ENCODE data around the gene TMEM208. TPM values are rescaled to one million over a fixed set of nuclear protein-coding genes. Genes with fewer than 3 reads are reported as not detected.

TMEM208 gene
- total RNA-seq, 2 experiments from 2014 or later, result 39.6 to 39.7 TPM

- Mint-ChIP-seq H3K9me3 (no peaks in the 10 kb centered on the region), H3K27ac (no peak overlapping the region), H3K4me3 (no peak overlapping the region), H3K36me3 (ENCODE audit: low read depth) (peaks cover 23% of the 10 kb centered on the region), H3K27me3 (no peaks in the 10 kb centered on the region), H3K4me1 (no peaks in the 10 kb centered on the region)
- CTCF ChIA-PET, result interaction anchor here (0.6 kb wide), 1 partner anchor 31 kb away, joined by 5 read pairs; no protein-coding TSS in a partner anchor
- POLR2A ChIA-PET, result interaction anchor here (1.1 to 1.4 kb wide), 2 partner anchors 9 to 20 kb away, joined by 3 to 5 read pairs; no protein-coding TSS in a partner anchor
- DNase-seq, result no peak
These were observed 22.9 kb upstream of the TMEM208 start for GRCh38 chr16:67204076-67204475.

- POLR2A ChIA-PET, result no interaction called here
- Mint-ChIP-seq H3K4me3 (no peak overlapping the region), H3K9me3 (no peaks in the 10 kb centered on the region), H3K27ac (no peak overlapping the region), H3K27me3 (no peaks in the 10 kb centered on the region), H3K36me3 (ENCODE audit: low read depth) (peaks cover 15% of the 10 kb centered on the region), H3K4me1 (no peaks in the 10 kb centered on the region)
- DNase-seq, result no peak
- CTCF ChIA-PET, result no interaction called here
These were observed 20.6 kb upstream of the TMEM208 start for GRCh38 chr16:67206129-67206837.

GRCh38 chr16:67206838-67207248 lies 20.1 kb upstream of the TMEM208 start:
- Mint-ChIP-seq H3K4me3 (no peak overlapping the region), H3K27me3 (no peaks in the 10 kb centered on the region), H3K36me3 (ENCODE audit: low read depth) (peaks cover 14% of the 10 kb centered on the region), H3K9me3 (no peaks in the 10 kb centered on the region), H3K4me1 (no peaks in the 10 kb centered on the region), H3K27ac (no peak overlapping the region)
- CTCF ChIA-PET, result no interaction called here
- POLR2A ChIA-PET, result interaction anchor here (1.2 to 3.0 kb wide), 2 partner anchors 10 to 20 kb away, joined by 3 to 20 read pairs; partner anchors contain the start of gene TMEM208
- no peak for DNase-seq

DNA sequence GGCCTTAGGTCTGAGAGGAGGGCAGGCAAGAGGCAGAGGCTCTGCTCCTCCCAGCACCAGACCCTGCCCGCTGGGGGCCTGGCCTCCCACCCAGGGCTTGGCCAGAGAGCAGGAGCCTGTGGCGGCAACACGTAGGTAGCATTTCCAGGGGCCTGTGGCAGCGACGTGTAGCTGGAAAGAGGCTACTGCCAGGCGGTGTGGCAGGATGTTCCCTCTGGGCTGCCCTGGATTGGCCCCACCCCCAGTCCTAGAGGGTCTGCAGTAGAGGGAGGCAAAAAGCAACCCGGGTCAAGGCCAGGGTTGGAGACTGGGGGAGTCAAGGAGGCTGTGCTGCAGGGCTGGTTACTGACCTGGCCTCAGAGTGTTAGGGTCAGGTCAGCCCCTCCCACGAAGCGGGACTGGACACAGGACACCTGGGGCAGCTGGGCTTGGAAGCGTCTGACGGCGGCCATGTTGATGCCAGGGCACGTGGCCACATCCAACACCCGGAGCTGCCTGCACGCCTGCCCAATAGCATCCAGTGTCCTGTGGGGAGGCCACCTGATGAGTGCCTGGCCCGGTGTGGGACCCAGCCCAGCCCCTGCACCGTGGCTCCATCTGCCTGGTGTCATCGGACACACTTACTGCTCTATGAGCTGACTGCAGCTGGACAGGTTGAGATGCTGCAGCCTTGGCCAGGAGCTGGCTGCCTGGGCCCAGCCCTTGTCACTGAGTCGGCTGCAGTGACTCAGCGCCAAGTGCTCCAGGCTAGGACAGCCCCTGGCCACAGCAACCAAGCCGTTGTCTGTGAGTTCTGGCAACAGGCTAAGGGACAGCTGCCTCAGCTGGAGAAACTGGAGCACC lies 19.5 kb upstream of the TMEM208 start:
- Mint-ChIP-seq H3K9me3 (no peaks in the 10 kb centered on the region), H3K4me1 (no peaks in the 10 kb centered on the region), H3K27ac (no peak overlapping the region), H3K4me3 (no peak overlapping the region), H3K36me3 (ENCODE audit: low read depth) (peaks cover 14% of the 10 kb centered on the region), H3K27me3 (no peaks in the 10 kb centered on the region)
- no peak for DNase-seq
- POLR2A ChIA-PET, result interaction anchor here (0.7 to 3.6 kb wide), 4 partner anchors 10 to 48 kb away, joined by 3 to 20 read pairs (median 8); partner anchors contain the start of gene TMEM208
- CTCF ChIA-PET, result interaction anchor here (2.0 kb wide), 1 partner anchor 10 kb away, joined by 6 read pairs; no protein-coding TSS in a partner anchor

GRCh38 chr16:67208154-67208896 lies 18.6 kb upstream of the TMEM208 start:
- no peaks in the 10 kb centered on the region for H3K9me3 Mint-ChIP-seq
- ChIA-PET CTCF (interaction anchor here (0.8 to 2.0 kb wide), 2 partner anchors 11 to 19 kb away, joined by 4 to 6 read pairs; partner anchors contain the start of gene TMEM208), POLR2A (interaction anchor here (0.7 to 3.6 kb wide), 8 partner anchors 9 to 49 kb away, joined by 3 to 20 read pairs (median 4); partner anchors contain the start of gene TMEM208)
- H3K4me3 Mint-ChIP-seq, result no peak overlapping the region
- no peak for DNase-seq
- no peaks in the 10 kb centered on the region for H3K27me3 Mint-ChIP-seq
- no peak overlapping the region for H3K27ac Mint-ChIP-seq
- no peaks in the 10 kb centered on the region for H3K4me1 Mint-ChIP-seq
- H3K36me3 Mint-ChIP-seq (ENCODE audit: low read depth), result peaks cover 14% of the 10 kb centered on the region

DNA sequence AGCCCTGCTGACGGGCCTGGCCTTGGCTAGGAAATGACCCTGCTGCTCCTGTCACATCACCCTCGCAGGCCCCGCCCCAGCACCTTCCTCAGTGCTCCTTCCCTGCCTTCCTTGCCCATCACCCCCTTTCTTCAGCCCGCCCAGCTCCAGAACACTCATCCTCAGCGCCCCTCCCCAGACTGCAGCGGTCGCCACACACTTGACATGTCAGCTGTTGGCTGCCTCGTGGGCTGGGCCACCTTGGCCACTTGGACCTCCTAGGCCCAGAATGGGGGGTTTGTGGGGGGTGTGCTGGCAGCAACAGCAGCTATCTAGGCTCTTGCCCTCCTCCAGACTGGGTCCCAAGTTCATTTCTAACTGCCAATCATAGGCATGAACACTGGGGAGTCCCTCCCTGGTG lies 17.4 kb upstream of the TMEM208 start:
- Mint-ChIP-seq H3K4me3 (no peak overlapping the region), H3K9me3 (no peaks in the 10 kb centered on the region), H3K36me3 (ENCODE audit: low read depth) (peaks cover 8% of the 10 kb centered on the region), H3K27ac (no peak overlapping the region), H3K27me3 (no peaks in the 10 kb centered on the region), H3K4me1 (no peaks in the 10 kb centered on the region)
- no peak for DNase-seq
- CTCF ChIA-PET, result interaction anchor here (0.5 to 2.0 kb wide), 2 partner anchors 12 to 49 kb away, joined by 4 to 6 read pairs; no protein-coding TSS in a partner anchor
- POLR2A ChIA-PET, result interaction anchor here (0.8 to 3.6 kb wide), 5 partner anchors 16 to 35 kb away, joined by 4 to 20 read pairs (median 9); partner anchors contain the start of gene TMEM208

GRCh38 chr16:67210069-67210937 lies 16.6 kb upstream of the TMEM208 start:
- Mint-ChIP-seq H3K27me3 (no peaks in the 10 kb centered on the region), H3K27ac (no peak overlapping the region), H3K36me3 (ENCODE audit: low read depth) (peaks cover 8% of the 10 kb centered on the region), H3K4me1 (no peaks in the 10 kb centered on the region), H3K4me3 (no peak overlapping the region), H3K9me3 (no peaks in the 10 kb centered on the region)
- no peak for DNase-seq
- CTCF ChIA-PET, result interaction anchor here (2.4 kb wide), 1 partner anchor 12 kb away, joined by 7 read pairs; the partner anchor contains the start of gene ELMO3
- POLR2A ChIA-PET, result interaction anchor here (1.0 to 3.6 kb wide), 3 partner anchors 13 to 34 kb away, joined by 3 to 14 read pairs (median 9); no protein-coding TSS in a partner anchor

DNA sequence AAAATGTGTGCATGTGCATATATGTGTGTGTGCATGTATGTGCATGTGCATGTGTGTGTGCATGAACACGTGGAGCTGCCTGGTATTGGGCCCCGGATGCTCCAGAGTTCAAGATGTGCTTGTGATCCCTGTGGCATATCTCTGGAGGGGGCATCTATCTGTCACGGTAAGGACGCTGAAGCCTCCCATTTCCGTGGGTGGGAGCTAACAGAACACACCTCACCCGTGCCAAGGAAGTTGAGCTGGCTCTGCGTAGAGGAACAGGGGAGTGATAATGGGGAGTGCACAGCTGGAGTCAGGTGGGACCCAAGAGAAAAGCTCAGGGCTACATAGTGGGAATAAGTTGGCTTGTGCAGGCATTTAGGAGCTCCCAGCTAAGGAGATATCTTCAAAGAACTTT lies 15.3 kb upstream of the TMEM208 start:
- DNase-seq, result no peak
- Mint-ChIP-seq H3K36me3 (ENCODE audit: low read depth) (no peaks in the 10 kb centered on the region), H3K27ac (no peak overlapping the region), H3K9me3 (no peaks in the 10 kb centered on the region), H3K4me1 (peaks cover 3% of the 10 kb centered on the region), H3K4me3 (no peak overlapping the region), H3K27me3 (no peaks in the 10 kb centered on the region)
- CTCF ChIA-PET, result interaction anchor here (1.1 to 2.4 kb wide), 3 partner anchors 13 to 57 kb away, joined by 3 to 7 read pairs (median 5); partner anchors contain the start of gene ELMO3
- POLR2A ChIA-PET, result no interaction called here

GRCh38 chr16:67212766-67213165 lies 14.2 kb upstream of the TMEM208 start:
- ChIA-PET POLR2A (interaction anchor here (0.9 to 1.7 kb wide), 3 partner anchors 8 to 19 kb away, joined by 3 to 5 read pairs (median 4); no protein-coding TSS in a partner anchor), CTCF (interaction anchor here (0.7 to 1.4 kb wide), 4 partner anchors 15 to 811 kb away, joined by 3 to 5 read pairs (median 3); no protein-coding TSS in a partner anchor)
- no peak for DNase-seq
- Mint-ChIP-seq H3K4me1 (peaks cover 11% of the 10 kb centered on the region), H3K4me3 (no peak overlapping the region), H3K9me3 (no peaks in the 10 kb centered on the region), H3K27me3 (no peaks in the 10 kb centered on the region), H3K27ac (no peak overlapping the region), H3K36me3 (ENCODE audit: low read depth) (no peaks in the 10 kb centered on the region)

DNA sequence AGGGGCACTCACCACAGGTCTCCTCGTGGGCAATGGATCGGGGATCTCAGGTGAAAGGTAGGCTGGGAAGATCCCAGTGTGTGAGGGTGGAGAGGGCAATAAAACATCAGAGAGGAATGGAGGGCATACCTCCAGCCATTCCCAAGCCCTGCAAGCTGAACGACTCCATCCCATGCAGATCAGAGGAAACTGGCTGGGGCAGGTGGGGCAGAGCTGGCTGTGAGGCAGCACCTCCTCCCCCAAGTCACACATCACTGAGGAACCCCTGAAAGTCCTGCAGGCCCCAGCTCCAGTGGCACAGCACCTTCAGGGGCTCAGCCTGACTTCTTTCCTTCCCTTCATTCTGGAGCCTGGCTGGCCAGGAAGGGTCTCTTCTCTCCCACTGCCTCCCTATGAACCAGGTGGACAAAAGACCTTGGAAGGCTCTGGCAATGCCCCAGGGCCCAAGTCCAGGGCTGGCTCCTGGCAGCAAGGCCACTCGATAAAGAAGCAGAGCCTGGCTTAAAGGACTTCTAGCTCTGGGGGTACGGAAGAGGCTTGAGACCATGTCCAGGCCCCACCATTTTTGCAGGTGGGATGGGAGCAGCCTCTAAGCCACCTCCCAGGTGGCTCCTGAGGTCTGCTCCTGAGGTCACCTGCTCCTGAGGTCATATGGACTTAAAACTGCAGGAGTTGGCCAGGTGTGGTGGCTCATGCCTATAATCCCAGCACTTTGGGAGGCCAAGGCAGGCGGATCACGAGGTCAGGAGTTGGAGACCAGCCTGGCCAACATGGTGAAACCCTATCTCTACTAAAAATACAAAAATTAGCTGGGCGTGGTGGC lies 13.5 kb upstream of the TMEM208 start:
- no peaks in the 10 kb centered on the region for H3K36me3 Mint-ChIP-seq (ENCODE audit: low read depth)
- no peak overlapping the region for H3K27ac Mint-ChIP-seq
- POLR2A ChIA-PET, result interaction anchor here (0.9 to 1.8 kb wide), 4 partner anchors 9 to 31 kb away, joined by 3 to 5 read pairs (median 4); no protein-coding TSS in a partner anchor

DNA sequence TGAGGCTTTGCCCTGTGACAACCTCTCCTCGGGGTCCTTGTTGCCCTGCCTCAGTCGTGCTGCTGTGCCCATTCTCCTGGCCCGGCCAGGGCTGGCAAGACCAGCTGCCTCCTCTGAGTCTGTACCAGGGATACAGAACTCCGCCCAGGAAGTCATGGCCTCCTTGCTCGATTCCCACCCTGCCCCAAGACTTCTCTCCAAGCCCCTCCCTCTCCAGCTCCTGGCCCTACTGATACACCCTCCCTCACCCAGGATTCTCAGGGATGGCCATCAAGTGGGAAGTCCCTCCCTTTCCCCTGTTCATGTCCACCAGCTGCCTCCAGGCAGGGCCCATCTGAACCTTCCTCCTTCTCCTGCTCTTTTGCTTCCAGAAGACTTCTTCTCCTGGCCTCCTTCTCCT lies 11.2 kb upstream of the TMEM208 start:
- CTCF ChIA-PET, result no interaction called here
- no peak for DNase-seq
- Mint-ChIP-seq H3K9me3 (no peaks in the 10 kb centered on the region), H3K4me1 (peaks cover 12% of the 10 kb centered on the region), H3K4me3 (no peak overlapping the region), H3K36me3 (ENCODE audit: low read depth) (no peaks in the 10 kb centered on the region), H3K27ac (no peak overlapping the region), H3K27me3 (no peaks in the 10 kb centered on the region)
- POLR2A ChIA-PET, result interaction anchor here (1.1 to 1.8 kb wide), 2 partner anchors 11 to 29 kb away, joined by 3 to 4 read pairs; partner anchors contain the start of gene TMEM208

More for the DNA sequence above, 13.5 kb upstream of the TMEM208 start:
- CTCF ChIA-PET, result interaction anchor here (1.4 kb wide), 1 partner anchor 114 kb away, joined by 3 read pairs; no protein-coding TSS in a partner anchor
- no peak overlapping the region for H3K4me3 Mint-ChIP-seq
- no peaks in the 10 kb centered on the region for H3K27me3 Mint-ChIP-seq
- H3K9me3 Mint-ChIP-seq, result no peaks in the 10 kb centered on the region
- no peak for DNase-seq
- H3K4me1 Mint-ChIP-seq, result peaks cover 12% of the 10 kb centered on the region
